KOPT-K1 (cell line): ENCODE results near the gene SLC22A3.
"Not testable (repeated sequence)": the region's sequence is repeated elsewhere in the genome, so short reads cannot be mapped to it uniquely, and the experiment has no call there.

Experiments
- H3K27ac ChIP-seq: fragments of 200-600 bp; sonication (generic); 2 replicates; pipeline ENCODE4 v1.5.1; 2016; ENCODE audit warnings: antibody characterized with exemption, mild to moderate bottlenecking, low read depth, low read length; ENCODE audit not compliant: poor library complexity, severe bottlenecking
- H3K36me3 ChIP-seq: fragments of 200-600 bp; sonication (generic); 2 replicates; pipeline ENCODE4 v1.5.1; 2017; ENCODE audit warnings: antibody characterized with exemption, mild to moderate bottlenecking, low read length, moderate library complexity; ENCODE audit not compliant: insufficient read depth
- H3K9me3 ChIP-seq: fragments of 200-600 bp; sonication (generic); 2 replicates; pipeline ENCODE4 v1.5.1; 2017; ENCODE audit warnings: antibody characterized with exemption, low read length, mild to moderate bottlenecking; ENCODE audit not compliant: insufficient read depth, poor library complexity, severe bottlenecking

The SLC22A3 gene

DNA sequence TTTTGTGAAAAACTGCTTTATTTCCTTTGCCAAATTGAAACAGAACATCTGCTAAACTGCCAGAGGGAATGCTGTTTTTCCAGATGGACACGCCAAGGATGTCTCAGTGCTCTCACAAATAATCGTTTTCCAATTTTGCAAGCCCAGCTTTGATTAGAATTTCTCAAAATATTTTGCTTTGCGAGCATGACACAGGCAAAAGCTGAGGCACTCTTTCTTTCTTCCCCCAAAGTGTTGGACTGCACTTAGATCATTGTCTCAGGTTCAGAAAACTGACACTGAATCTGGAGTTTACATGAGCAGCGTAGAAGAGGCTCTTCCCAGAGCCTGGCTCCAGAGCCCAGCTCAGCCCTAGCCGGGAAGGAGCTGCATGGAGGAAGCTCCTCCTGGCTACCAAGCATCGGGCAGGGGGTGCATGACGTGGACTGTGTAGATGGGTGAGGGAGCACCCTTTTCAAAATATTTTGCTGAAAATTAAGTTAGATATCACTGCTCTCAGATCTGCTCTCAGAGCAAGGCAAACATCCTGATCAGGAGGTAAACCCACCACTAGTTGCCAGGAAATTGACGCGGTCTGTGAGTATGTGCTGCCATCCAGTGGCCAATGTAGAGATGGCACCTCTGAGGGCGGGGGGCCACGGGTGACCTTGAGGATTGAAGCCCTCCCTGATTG is 107.5 kb downstream of the SLC22A3 start:
- H3K36me3 ChIP-seq = no peaks in the 10 kb centered on the region
- H3K9me3 ChIP-seq = no peaks in the 10 kb centered on the region
- no peak overlapping the region for H3K27ac ChIP-seq

DNA sequence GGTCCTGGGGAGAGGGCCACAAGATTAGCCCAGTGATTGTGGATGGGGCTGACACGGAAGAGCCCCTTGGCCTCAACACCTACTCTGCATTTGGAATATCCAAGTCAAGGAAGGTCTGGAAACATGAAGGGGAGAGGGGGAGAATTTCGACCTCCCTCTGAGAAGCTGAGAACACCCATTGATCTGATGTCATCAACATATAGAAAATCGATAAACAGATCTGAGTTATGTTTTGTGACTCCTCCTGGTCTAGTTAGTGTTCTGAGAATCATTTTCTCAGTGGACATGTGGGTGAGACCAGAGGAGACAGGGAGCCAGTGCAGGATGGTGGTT is 108.0 kb downstream of the SLC22A3 start:
- H3K36me3 ChIP-seq = no peaks in the 10 kb centered on the region
- no peaks in the 10 kb centered on the region for H3K9me3 ChIP-seq
- no peak overlapping the region for H3K27ac ChIP-seq

DNA sequence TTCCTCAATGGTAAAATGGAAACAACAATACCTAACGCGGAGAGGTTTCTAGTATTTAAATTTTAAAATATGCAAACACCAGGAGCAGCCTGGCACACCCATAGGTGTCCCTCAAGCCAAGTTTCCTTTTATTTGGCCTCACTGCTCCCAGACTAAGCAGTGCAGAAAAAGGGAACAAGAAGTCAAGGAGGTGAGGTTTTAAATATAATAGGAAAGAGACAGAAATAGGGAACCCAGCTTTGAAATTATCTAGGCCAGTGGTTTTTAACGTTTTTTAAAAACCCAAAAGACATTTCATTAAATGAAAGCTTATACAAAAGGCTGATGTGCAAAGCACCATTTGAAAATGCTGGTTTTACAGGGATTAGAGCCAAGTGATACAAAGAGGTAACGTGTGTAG is 109.6 kb downstream of the SLC22A3 start:
- H3K27ac ChIP-seq = no peak overlapping the region
- no peaks in the 10 kb centered on the region for H3K36me3 ChIP-seq
- no peaks in the 10 kb centered on the region for H3K9me3 ChIP-seq

DNA sequence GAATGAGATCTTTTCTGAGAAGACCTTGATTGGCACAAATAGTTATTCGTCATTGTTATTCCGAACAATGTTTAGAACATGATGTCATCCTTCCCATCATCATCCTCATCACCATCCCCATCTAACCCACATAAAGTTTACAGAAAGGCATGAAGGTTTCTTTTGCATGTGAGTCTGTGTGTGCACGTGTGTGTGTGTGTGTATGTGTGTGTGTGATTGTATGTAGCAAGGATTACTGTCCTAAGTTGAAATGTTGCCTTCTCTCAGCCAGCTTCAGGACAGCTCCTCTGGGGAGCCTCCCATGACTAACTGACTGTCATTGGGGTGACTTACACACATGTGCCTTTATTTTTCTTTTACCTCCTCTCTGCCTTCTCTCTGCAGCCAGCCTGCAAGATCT is 113.5 kb downstream of the SLC22A3 start:
- no peaks in the 10 kb centered on the region for H3K9me3 ChIP-seq
- no peak overlapping the region for H3K27ac ChIP-seq
- no peaks in the 10 kb centered on the region for H3K36me3 ChIP-seq

DNA sequence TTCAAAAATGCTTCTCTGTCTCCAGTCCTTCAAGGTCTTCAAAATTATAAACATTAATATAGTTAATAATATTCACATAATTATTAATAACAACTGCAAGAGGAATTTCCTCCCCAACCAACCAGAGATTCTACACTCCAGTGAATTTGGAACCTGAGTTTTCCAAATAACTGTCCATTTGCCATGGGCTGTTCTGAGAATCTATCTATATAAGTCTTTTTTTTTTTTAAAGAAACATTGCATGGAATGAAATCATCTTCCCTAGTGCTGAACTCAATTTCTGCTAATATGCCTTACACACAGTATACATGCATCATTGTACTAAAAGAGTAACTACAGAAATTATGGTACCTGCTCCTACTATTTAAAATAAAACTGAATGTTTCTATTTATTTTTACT is 113.9 kb downstream of the SLC22A3 start:
- Histone ChIP-seq H3K9me3 (no peaks in the 10 kb centered on the region), H3K36me3 (no peaks in the 10 kb centered on the region), H3K27ac (no peak overlapping the region)

DNA sequence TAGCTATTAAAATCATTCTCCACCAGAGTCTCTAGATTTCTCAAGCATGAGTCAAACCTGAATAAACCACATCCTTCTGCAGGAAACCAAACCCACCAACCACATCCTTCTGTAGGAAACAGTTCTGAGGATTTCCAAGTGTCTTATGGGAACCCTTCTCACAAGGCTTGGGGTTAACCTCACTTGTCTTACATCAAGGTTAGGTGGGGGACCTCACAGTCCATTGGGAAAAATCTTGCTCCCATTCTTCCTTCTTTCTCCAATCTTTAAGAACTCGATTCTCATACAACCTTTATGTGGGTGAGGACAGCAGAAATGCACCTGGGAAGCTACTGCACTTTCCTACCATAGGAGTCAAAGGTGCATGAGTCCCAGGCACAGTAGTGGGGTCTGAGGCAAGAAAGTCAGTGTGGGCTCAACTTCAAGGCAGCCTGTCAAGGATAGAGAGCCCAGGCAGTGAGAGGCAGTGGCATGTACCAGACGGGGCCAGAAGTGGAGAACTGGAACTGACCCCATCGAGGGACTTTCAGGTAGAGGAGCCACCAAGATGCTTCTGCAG is 114.5 kb downstream of the SLC22A3 start:
- no peaks in the 10 kb centered on the region for H3K36me3 ChIP-seq
- no peak overlapping the region for H3K27ac ChIP-seq
- no peaks in the 10 kb centered on the region for H3K9me3 ChIP-seq

DNA sequence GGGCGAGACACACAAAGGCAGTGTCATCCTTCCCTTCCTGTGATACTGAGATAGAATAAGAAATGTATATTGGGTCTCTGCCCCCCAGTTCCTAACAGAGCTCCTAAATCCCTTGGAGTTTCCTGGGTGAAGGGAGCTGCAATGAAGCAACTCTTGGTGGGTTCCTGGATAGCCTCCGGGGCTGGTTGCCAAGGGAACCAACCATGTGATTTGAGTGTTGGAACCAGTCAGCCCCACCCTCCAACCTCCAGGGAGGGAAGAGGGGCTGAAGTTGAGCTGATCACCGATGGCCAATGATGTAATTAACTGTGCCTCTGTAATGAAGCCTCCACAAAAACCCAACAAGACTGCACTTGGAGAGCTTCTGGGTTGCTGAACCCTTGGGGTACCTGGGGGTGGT is 116.6 kb downstream of the SLC22A3 start:
- Histone ChIP-seq H3K36me3 (no peaks in the 10 kb centered on the region), H3K27ac (no peak overlapping the region), H3K9me3 (no peaks in the 10 kb centered on the region)

DNA sequence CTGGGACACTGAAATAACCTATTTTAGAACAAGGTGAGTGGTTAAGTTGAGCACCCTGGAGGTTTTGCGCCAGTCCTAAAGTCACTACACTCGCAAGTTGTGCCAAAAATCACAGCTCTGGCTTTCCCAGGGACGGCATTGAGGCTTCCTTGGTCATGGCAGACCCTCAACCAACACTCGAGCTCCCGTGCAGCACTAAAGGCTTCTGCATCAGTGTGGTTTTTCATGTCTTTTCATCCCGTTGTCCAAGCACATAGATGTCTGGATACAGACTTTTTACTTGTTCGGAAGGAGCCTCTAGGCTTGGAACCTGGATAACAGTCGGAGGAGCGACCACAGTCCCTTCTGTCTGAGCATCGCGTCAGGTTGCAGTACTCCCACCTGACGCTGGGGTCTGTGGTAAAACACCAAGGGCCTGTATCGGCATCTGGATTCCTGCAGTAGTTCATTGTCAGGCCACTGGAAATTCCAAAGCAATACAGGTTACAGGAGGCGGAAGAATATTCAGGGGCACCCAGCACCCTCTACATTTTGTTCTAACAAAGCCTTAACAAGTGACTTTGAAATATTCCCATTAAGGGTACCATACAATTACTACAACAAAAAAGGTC is 119.2 kb downstream of the SLC22A3 start:
- not testable (repeated sequence) for H3K36me3 ChIP-seq, H3K27ac ChIP-seq

DNA sequence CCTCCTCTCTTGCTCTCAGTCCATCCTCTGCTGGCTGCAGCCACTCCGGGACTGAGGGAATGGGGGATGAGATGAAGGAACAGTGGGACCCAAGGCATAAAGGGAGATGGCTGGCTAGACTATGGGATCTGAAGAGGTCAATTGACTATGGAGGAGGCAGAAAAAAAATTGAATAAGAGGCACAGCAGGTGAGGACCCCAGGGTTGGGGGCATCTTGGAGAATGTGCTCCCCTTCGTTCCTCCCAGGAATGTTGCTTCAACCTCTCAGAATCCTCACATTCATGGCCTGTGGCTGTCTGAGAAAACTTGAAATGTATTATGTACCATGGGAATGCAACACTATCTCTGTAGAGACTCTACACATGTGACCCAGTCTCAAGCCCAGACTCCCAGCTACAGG is 121.0 kb downstream of the SLC22A3 start:
- no peak overlapping the region for H3K27ac ChIP-seq
- H3K9me3 ChIP-seq = no peaks in the 10 kb centered on the region
- H3K36me3 ChIP-seq = no peaks in the 10 kb centered on the region

More for the DNA sequence above, 119.2 kb downstream of the SLC22A3 start:
- H3K9me3 ChIP-seq = not testable (repeated sequence)

DNA sequence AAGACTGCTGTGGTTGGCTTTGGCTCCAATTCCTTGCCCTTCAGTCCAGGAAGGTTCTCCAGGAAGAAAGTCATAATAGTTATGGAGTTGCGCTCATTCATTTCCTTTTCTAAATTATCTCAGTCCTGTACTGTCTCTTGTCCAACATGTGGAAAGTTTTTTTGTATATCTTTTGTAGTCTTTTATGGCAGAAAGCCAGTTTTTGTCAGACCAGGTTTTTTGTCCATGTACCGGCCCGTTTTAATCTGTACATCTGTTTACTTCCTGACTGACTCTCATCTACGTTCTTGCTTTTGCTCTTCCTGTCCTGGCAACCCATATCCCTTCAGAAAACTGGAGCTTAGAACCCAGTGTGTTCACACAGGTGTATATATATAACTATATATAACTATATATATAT is 127.9 kb downstream of the SLC22A3 start:
- H3K9me3 ChIP-seq, H3K27ac ChIP-seq, H3K36me3 ChIP-seq: not testable (repeated sequence)

DNA sequence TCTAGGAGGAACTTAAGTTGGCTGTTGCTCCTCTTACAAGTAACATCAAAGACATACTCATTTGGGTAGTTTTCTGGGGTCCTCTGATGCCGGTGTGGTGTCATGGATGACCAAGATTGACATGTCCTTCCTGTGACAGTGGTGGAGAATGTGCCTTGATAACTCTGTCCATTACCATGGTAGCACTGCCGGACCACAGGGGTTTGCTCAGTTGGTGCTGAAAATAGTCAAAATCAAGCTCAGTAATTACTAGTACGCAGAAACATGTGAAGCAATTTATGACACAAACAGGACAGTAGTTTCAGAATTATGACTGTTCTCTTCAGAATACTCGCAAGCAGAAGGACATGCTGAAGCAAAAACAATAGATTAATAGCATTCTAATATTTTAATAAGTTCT is 128.9 kb downstream of the SLC22A3 start:
- H3K9me3 ChIP-seq = peaks cover 11% of the 10 kb centered on the region
- H3K27ac ChIP-seq, H3K36me3 ChIP-seq: not testable (repeated sequence)

DNA sequence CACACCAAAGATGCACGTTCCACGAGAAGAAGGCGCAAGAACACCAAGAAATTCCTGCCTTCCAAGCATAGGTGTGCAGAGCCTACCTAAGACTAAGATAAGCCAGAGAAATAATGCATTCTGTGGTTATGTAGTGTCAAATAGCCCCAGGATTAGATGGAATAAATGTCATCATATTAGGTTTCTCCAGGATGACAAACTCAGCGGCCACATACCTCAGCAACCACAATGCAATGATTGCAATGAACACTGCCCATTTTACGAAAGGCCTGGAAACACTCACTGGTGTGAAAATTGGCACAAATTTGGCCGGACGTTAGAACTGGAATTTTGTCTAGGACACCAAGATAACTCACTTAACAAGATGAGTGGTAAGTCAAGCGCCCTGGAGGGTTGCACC is 129.7 kb downstream of the SLC22A3 start:
- Histone ChIP-seq H3K9me3 (peaks cover 11% of the 10 kb centered on the region), H3K36me3 (no peaks in the 10 kb centered on the region), H3K27ac (no peak overlapping the region)

DNA sequence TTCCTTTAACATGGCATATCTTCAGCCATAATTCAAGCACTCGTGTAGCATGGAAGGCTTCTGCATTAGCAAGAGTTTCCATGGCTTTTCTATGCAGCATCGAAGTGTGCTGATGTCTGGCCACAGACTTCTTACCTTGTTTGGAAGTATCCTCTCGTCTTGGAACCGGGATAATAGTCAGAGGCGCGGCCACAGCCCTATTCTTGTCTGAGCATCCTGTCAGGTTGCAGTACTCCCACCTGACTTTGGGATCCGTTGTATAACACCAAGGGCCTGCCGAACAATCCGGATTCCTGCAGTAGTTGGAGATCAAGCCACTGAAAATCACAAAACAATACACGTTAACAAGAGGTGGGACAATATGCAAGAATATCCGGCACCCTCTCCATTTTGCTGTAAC is 138.9 kb downstream of the SLC22A3 start:
- no peaks in the 10 kb centered on the region for H3K36me3 ChIP-seq
- H3K27ac ChIP-seq = no peak overlapping the region
- H3K9me3 ChIP-seq = no peaks in the 10 kb centered on the region

DNA sequence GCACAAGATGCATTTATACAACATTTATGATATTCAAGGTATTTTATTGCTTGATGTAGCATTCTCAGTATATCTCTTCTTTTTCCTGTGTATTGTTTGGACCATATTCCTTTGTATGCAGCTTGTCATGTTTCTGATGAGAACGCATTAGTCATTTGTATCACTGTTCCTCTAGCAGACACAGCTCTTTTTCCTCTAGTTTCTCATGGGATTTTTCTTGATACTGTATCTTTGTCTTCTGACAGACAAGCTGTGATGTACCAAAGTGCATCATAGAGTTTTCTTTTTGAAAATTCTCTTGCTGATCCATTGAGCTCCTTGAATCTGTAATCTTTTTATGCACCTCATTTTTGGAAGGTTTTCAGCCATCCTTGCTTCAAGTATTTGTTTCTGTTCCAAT is 140.9 kb downstream of the SLC22A3 start:
- no peaks in the 10 kb centered on the region for H3K36me3 ChIP-seq
- H3K9me3 ChIP-seq = no peaks in the 10 kb centered on the region
- no peak overlapping the region for H3K27ac ChIP-seq

DNA sequence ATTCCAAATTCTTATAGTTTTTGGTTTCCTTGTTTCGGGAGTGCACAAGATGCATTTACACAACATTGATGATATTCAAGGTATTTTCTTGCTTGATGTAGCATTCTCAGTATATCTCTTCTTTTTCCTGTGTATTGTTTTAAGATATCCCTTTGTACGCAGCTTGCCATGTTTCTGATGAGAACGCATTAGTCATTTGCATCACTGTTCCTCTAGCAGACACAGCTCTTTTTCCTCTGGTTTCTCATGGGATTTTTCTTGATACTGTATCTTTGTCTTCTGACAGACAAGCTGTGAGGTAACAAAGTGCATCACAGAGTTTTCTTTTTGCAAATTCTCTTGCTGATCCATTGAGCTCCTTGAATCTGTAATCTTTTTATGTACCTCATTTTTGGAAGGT is 146.4 kb downstream of the SLC22A3 start:
- Histone ChIP-seq H3K9me3 (no peaks in the 10 kb centered on the region), H3K36me3 (no peaks in the 10 kb centered on the region), H3K27ac (no peak overlapping the region)

DNA sequence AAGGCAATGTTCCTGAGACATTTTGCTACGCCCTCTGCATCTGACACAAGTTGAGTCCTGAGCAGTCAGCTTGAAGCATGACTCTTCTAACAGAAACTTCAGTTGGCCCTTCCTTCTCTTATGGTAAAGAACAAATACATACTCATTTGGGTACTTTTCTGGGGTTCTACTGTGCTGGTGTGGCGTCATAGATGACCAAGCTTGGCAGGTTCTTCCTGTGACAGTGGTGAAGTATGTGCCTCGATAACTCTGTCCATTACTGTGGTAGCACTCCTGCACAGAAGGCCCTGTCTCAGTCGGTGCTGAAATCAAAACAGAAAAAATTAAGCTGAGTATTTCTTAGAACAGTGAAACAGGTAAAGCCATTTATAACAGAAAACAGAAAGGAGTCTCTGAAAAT is 152.5 kb downstream of the SLC22A3 start:
- no peak overlapping the region for H3K27ac ChIP-seq
- H3K36me3 ChIP-seq = no peaks in the 10 kb centered on the region
- peaks cover 3% of the 10 kb centered on the region for H3K9me3 ChIP-seq
